Sigmoid colon (tissue), 7 donors: Measurements from ENCODE around the gene CTNND2. TPM values are rescaled to one million over a fixed set of nuclear protein-coding genes. Genes with fewer than 3 reads are reported as not detected.

Experiments used
- DNase-seq: peaks from one replicate; pipeline ENCODE4 v3.0.0-alpha.2; 2019
- H3K27ac ChIP-seq, 4 donors: fragments of 200-600 bp; sonication (generic); one replicate each; pipeline ENCODE4 v1.5.1; 2016 to 2019; ENCODE audit warnings: mild to moderate bottlenecking in 1 of 4
- H3K27me3 ChIP-seq, 3 donors: fragments of 200-600 bp; sonication (generic); one replicate each; pipeline ENCODE4 v1.5.1; 2019; ENCODE audit warnings: mild to moderate bottlenecking in 1 of 3
- H3K36me3 ChIP-seq, 4 donors: fragments of 200-600 bp; sonication (generic); one replicate each; pipeline ENCODE4 v1.5.1; 2016 to 2019
- H3K4me1 ChIP-seq, 4 donors: fragments of 200-600 bp; sonication (generic); one replicate each; pipeline ENCODE4 v1.5.1; 2017 to 2019
- H3K4me3 ChIP-seq, 4 donors: fragments of 200-600 bp; sonication (generic); one replicate each; pipeline ENCODE4 v1.5.1; 2017 to 2019; ENCODE audit warnings: mild to moderate bottlenecking in 2 of 4, moderate library complexity in 1 of 4
- H3K9me3 ChIP-seq, 4 donors: fragments of 200-600 bp in 3 of 4; sonication (generic) in 3 of 4; one replicate each; pipeline versions ENCODE4 v1.5.1 to v1.6.1; 2013 to 2019
- CTCF ChIP-seq, 4 experiments: fragments of 450-650 bp in 3 of 4; fragments of 200-600 bp in 1 of 4; IDR thresholded peaks; one replicate each; pipeline ENCODE4 v1.5.1; 2016 to 2019; ENCODE audit warnings: antibody characterized with exemption in 4 of 4, mild to moderate bottlenecking in 3 of 4, moderate library complexity in 2 of 4
- EP300 ChIP-seq, 4 donors: sonication (generic); formaldehyde crosslinking; IDR thresholded peaks; one replicate each; pipeline ENCODE4 v1.6.1; 2017; ENCODE audit warnings: antibody characterized with exemption in 4 of 4
- POLR2A ChIP-seq, 2 donors: fragments of 450-650 bp; IDR thresholded peaks; one replicate each; pipeline ENCODE4 v1.6.1; 2016; ENCODE audit warnings: antibody characterized with exemption in 2 of 2, mild to moderate bottlenecking in 2 of 2, moderate library complexity in 2 of 2
- POLR2AphosphoS5 ChIP-seq, 4 donors: sonication (generic); formaldehyde crosslinking; IDR thresholded peaks; one replicate each; pipeline ENCODE4 v1.6.1; 2017; ENCODE audit warnings: antibody characterized with exemption in 4 of 4
- WGBS, 2 donors: extraction: QIAGEN DNeasy Blood & Tissue Kit; methylation state at CpG; one replicate each; pipeline ENCODE4 v1.1.7; 2013; 5-methylcytosine and 5-hydroxymethylcytosine counted together
- intact Hi-C: fragments of 100-400 bp; cut with DNase I; formaldehyde crosslinking; loops from one replicate; pipeline ENCODE4 v1.15.1; 2023
- polyA plus RNA-seq, 3 donors: library from polyadenylated mRNA; stranded (reverse); fragments of 200-250 nt; gene quantifications; one replicate each; pipeline ENCODE4 v1.2.3, GENCODE V29; 2013
- total RNA-seq, 4 donors: library from RNA; depleted of rRNA; stranded (reverse); fragments of >200 nt; gene quantifications; one replicate each; pipeline ENCODE4 v1.1.0, GENCODE V29; 2016
- donor health status: healthy with polysubstance abuse.
- donor health status: Bipolar disorder and iron deficiency.
- donor health status: healthy.

CTNND2 gene
- total and polyA plus RNA-seq, 7 donors: 0.36 to 2.5 (median 0.84) TPM; not detected in 1

DNA sequence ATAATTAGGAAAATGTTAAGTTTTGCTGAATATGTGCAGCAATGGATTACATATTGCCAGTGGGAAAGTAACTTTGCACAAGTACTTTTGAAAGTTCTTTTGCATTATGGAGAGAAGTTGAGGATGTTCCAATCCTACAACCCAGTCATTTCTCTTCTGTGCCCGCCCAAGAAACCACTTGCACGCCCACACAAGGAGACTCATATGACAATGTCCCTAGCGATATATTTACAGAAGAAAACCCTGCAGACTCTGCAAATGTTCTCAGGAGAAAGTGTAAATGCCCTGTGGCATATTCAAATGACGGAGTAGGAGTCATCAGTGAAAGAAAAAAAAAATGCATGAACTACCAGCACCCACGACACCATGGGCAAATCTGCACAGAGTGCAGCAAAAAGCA lies 356.5 kb downstream of the CTNND2 start:
- no peaks in the 10 kb centered on the region for H3K36me3 ChIP-seq
- TF ChIP-seq EP300 (IDR thresholded peaks at IDR 0.05) (no peak), POLR2AphosphoS5 (IDR thresholded peaks at IDR 0.05) (no peak), CTCF (IDR thresholded peaks at IDR 0.05) (no peak), POLR2A (IDR thresholded peaks at IDR 0.05) (no peak)
- H3K27me3 ChIP-seq: no peaks in the 10 kb centered on the region
- no peaks in the 10 kb centered on the region for H3K9me3 ChIP-seq
- intact Hi-C loops: no loop called here
- no peaks in the 10 kb centered on the region for H3K4me1 ChIP-seq
- H3K27ac ChIP-seq: no peak overlapping the region
- DNase-seq: no peak
- no peak overlapping the region for H3K4me3 ChIP-seq
- WGBS, 2 donors: 76 to 81% methylated on average over 5 of the region's 5 CpGs

DNA sequence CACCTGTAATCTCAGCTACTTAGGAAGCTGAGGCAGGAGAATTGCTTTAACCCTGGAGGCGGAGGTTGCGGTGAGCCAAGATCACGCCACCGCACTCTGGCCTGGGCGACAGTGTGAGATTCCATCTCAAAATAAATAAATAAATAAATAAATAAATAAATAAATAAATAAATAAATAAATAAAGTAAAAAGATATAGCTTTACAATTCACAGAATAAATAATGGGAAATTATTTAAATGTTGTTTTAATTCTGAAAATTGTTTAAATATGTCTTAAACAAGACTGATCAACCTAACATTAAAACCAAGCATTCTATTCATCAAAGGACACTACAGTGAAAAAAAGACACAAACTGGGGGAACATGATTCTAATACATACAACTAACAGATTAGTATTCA lies 357.1 kb downstream of the CTNND2 start:
- Histone ChIP-seq H3K27ac (no peak overlapping the region), H3K4me1 (no peaks in the 10 kb centered on the region), H3K36me3 (no peaks in the 10 kb centered on the region), H3K9me3 (no peaks in the 10 kb centered on the region), H3K27me3 (no peaks in the 10 kb centered on the region), H3K4me3 (no peak overlapping the region)
- 98% methylated on average over 5 of the region's 5 CpGs for WGBS, 2 donors
- no peak for DNase-seq
- TF ChIP-seq POLR2A (IDR thresholded peaks at IDR 0.05): no peak
- no peak for TF ChIP-seq POLR2AphosphoS5 (IDR thresholded peaks at IDR 0.05)
- no peak for TF ChIP-seq EP300 (IDR thresholded peaks at IDR 0.05)
- TF ChIP-seq CTCF (IDR thresholded peaks at IDR 0.05): no peak
- intact Hi-C loops: no loop called here

DNA sequence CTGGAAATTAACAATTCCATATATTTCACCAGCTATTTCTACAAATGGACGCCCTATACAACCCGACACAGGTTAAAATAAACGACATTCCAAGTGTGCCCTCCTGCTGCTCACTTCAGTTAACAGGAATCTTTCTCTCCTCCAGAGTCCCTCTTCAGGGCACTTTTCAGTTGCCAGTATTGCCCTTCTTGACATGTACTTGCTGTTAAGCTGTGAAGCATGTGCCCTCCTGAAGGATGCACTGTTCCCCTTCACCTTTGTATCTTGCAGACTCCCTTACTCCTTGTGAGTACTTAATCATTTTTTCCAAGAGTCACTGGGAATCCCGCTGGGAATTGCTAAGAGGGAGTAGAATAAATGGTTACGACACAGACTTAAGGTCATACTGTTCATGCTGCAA lies 364.1 kb downstream of the CTNND2 start:
- no peaks in the 10 kb centered on the region for H3K36me3 ChIP-seq
- no peak for TF ChIP-seq POLR2AphosphoS5 (IDR thresholded peaks at IDR 0.05)
- TF ChIP-seq EP300 (IDR thresholded peaks at IDR 0.05): no peak
- TF ChIP-seq POLR2A (IDR thresholded peaks at IDR 0.05): no peak
- no peak for TF ChIP-seq CTCF (IDR thresholded peaks at IDR 0.05)
- H3K4me1 ChIP-seq: no peaks in the 10 kb centered on the region
- DNase-seq: no peak
- H3K9me3 ChIP-seq: no peaks in the 10 kb centered on the region
- WGBS, 2 donors: 87 to 91% methylated on average over 5 of the region's 5 CpGs
- intact Hi-C loops: no loop called here
- H3K27me3 ChIP-seq: no peaks in the 10 kb centered on the region
- no peak overlapping the region for H3K4me3 ChIP-seq
- no peak overlapping the region for H3K27ac ChIP-seq

- no peak overlapping the region for H3K4me3 ChIP-seq
- H3K9me3 ChIP-seq: no peaks in the 10 kb centered on the region
- H3K27ac ChIP-seq: no peak overlapping the region
- H3K36me3 ChIP-seq: no peaks in the 10 kb centered on the region
- no peak for DNase-seq
- intact Hi-C loops: no loop called here
- H3K27me3 ChIP-seq: no peaks in the 10 kb centered on the region
- TF ChIP-seq CTCF (IDR thresholded peaks at IDR 0.05) (no peak), POLR2A (IDR thresholded peaks at IDR 0.05) (no peak), EP300 (IDR thresholded peaks at IDR 0.05) (no peak), POLR2AphosphoS5 (IDR thresholded peaks at IDR 0.05) (no peak)
- H3K4me1 ChIP-seq: no peaks in the 10 kb centered on the region
- 77 to 80% methylated on average over 4 of the region's 4 CpGs for WGBS, 2 donors
Observed at GRCh38 chr5:11531811-11532555, 372.3 kb downstream of the CTNND2 start.

GRCh38 chr5:11528720-11529119 lies 375.5 kb downstream of the CTNND2 start:
- 93 to 94% methylated on average over 7 of the region's 7 CpGs for WGBS, 2 donors
- H3K27ac ChIP-seq: no peak overlapping the region
- no peak for DNase-seq
- no peaks in the 10 kb centered on the region for H3K9me3 ChIP-seq
- no peaks in the 10 kb centered on the region for H3K36me3 ChIP-seq
- H3K27me3 ChIP-seq: no peaks in the 10 kb centered on the region
- TF ChIP-seq POLR2A (IDR thresholded peaks at IDR 0.05) (no peak), POLR2AphosphoS5 (IDR thresholded peaks at IDR 0.05) (no peak), EP300 (IDR thresholded peaks at IDR 0.05) (no peak), CTCF (IDR thresholded peaks at IDR 0.05) (no peak)
- no peak overlapping the region for H3K4me3 ChIP-seq
- intact Hi-C loops: no loop called here
- no peaks in the 10 kb centered on the region for H3K4me1 ChIP-seq
